DOHH2 (cell line): Measurements from ENCODE around the gene PRKN.

Source experiments
- H3F3A ChIP-seq: fragments of 200-600 bp; sonication (generic), shearing (Covaris generic); 2 replicates; pipeline ENCODE4 v1.6.0; 2016; ENCODE audit warnings: antibody characterized with exemption, mild to moderate bottlenecking; ENCODE audit not compliant: control insufficient read depth, insufficient read depth
- H3K27ac ChIP-seq: fragments of 200-600 bp; sonication (generic); 2 replicates; pipeline ENCODE4 v1.5.1; 2014; ENCODE audit warnings: low read depth, mild to moderate bottlenecking, low read length, moderate library complexity
- H3K27me3 ChIP-seq: fragments of 200-600 bp; sonication (generic); 2 replicates; pipeline ENCODE4 v1.6.1; 2014; ENCODE audit warnings: mild to moderate bottlenecking, low read length, mixed read lengths; ENCODE audit not compliant: control insufficient read depth
- H3K36me3 ChIP-seq: fragments of 200-600 bp; sonication (generic); 2 replicates; pipeline ENCODE4 v1.6.1; 2014; ENCODE audit warnings: mild to moderate bottlenecking, low read length, moderate library complexity, mixed read lengths; ENCODE audit not compliant: control insufficient read depth
- H3K4me1 ChIP-seq: fragments of 200-600 bp; sonication (generic); 2 replicates; pipeline ENCODE4 v1.6.1; 2014; ENCODE audit warnings: mild to moderate bottlenecking, low read length, mixed read lengths; ENCODE audit not compliant: control insufficient read depth
- H3K4me2 ChIP-seq: fragments of 200-600 bp; sonication (generic); 2 replicates; pipeline ENCODE4 v1.6.0; 2014; ENCODE audit warnings: mild to moderate bottlenecking, low read length, moderate library complexity
- H3K4me3 ChIP-seq: fragments of 200-600 bp; sonication (generic); 2 replicates; pipeline ENCODE4 v1.5.1; 2014; ENCODE audit warnings: mild to moderate bottlenecking, low read length, mixed read lengths
- H3K79me2 ChIP-seq: fragments of 200-600 bp; sonication (generic); 2 replicates; pipeline ENCODE4 v1.6.1; 2014; ENCODE audit warnings: mild to moderate bottlenecking, low read length, mixed read lengths; ENCODE audit not compliant: control insufficient read depth
- H3K9me2 ChIP-seq: fragments of 200-600 bp; sonication (generic); replicated peaks from 2 replicates; pipeline ENCODE4 v1.6.1; 2014; ENCODE audit warnings: mild to moderate bottlenecking, low read length, mixed read lengths; ENCODE audit not compliant: control insufficient read depth
- H3K9me3 ChIP-seq: fragments of 200-600 bp; sonication (generic); 2 replicates; pipeline ENCODE4 v1.6.1; 2014; ENCODE audit warnings: antibody characterized with exemption, low read length, mixed read lengths; ENCODE audit not compliant: control insufficient read depth, insufficient read depth
- H4K20me1 ChIP-seq: fragments of 200-600 bp; sonication (generic); 2 replicates; pipeline ENCODE4 v1.6.0; 2014; ENCODE audit warnings: low read depth, mild to moderate bottlenecking, antibody characterized with exemption, low read length, moderate library complexity; ENCODE audit not compliant: control insufficient read depth, insufficient read depth
- EZH2phosphoT487 ChIP-seq: fragments of 200-600 bp; sonication (generic); IDR thresholded peaks from 2 replicates; pipeline ENCODE4 v1.6.1; 2017; ENCODE audit warnings: borderline replicate concordance, mild to moderate bottlenecking, antibody characterized with exemption, low read length, moderate library complexity, mixed read lengths
- TF ChIP-seq, protein P1 (sequence below): fragments of 200-600 bp; sonication (generic); IDR thresholded peaks from one replicate; pipeline ENCODE4 v1.5.1; 2014; ENCODE audit warnings: antibody characterized with exemption, mild to moderate bottlenecking, low read depth, low read length; ENCODE audit not compliant: poor library complexity, severe bottlenecking

PRKN gene

GRCh38 chr6:162471842-162472241 is 255.7 kb downstream of the PRKN start:
- Histone ChIP-seq H3K9me3 (no peaks in the 10 kb centered on the region), H3F3A (no peaks in the 10 kb centered on the region), H3K4me1 (no peaks in the 10 kb centered on the region), H4K20me1 (no peaks in the 10 kb centered on the region), H3K27me3 (no peaks in the 10 kb centered on the region), H3K4me2 (no peak overlapping the region), H3K79me2 (no peaks in the 10 kb centered on the region), H3K27ac (no peak overlapping the region), H3K9me2 (no peaks in the 10 kb centered on the region), H3K4me3 (no peak overlapping the region), H3K36me3 (no peaks in the 10 kb centered on the region)
- TF ChIP-seq, protein P1, sequence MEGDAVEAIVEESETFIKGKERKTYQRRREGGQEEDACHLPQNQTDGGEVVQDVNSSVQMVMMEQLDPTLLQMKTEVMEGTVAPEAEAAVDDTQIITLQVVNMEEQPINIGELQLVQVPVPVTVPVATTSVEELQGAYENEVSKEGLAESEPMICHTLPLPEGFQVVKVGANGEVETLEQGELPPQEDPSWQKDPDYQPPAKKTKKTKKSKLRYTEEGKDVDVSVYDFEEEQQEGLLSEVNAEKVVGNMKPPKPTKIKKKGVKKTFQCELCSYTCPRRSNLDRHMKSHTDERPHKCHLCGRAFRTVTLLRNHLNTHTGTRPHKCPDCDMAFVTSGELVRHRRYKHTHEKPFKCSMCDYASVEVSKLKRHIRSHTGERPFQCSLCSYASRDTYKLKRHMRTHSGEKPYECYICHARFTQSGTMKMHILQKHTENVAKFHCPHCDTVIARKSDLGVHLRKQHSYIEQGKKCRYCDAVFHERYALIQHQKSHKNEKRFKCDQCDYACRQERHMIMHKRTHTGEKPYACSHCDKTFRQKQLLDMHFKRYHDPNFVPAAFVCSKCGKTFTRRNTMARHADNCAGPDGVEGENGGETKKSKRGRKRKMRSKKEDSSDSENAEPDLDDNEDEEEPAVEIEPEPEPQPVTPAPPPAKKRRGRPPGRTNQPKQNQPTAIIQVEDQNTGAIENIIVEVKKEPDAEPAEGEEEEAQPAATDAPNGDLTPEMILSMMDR: no peak
- TF ChIP-seq EZH2phosphoT487: no peak

DNA sequence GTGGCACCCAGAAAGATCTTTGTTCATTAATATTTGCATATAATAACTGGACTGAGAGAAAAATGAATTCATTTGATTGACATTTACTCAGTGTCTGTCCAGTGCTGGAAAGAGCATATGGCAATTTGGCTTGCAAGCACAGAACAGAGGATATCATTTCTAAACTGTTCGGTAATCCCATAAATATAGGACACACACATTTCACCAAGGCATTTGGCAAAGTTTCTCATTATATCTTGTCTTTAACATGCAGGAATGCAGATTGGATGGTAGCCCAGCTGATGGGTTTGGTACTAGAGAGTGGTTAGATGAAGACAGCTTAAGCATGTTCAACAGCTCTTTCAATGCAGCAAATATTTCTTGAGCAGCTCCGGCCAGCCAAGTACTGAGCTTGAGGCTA is 259.2 kb downstream of the PRKN start:
- H3K36me3 ChIP-seq: no peaks in the 10 kb centered on the region
- no peak overlapping the region for H3K27ac ChIP-seq
- no peak overlapping the region for H3K4me3 ChIP-seq
- H3K9me3 ChIP-seq: no peaks in the 10 kb centered on the region
- no peaks in the 10 kb centered on the region for H3K79me2 ChIP-seq
- H3F3A ChIP-seq: no peaks in the 10 kb centered on the region
- no peak for TF ChIP-seq EZH2phosphoT487
- TF ChIP-seq, protein P1: no peak
- H3K27me3 ChIP-seq: no peaks in the 10 kb centered on the region
- no peaks in the 10 kb centered on the region for H3K9me2 ChIP-seq
- H3K4me2 ChIP-seq: no peak overlapping the region
- H4K20me1 ChIP-seq: no peaks in the 10 kb centered on the region
- no peaks in the 10 kb centered on the region for H3K4me1 ChIP-seq

GRCh38 chr6:162467679-162468078 is 259.9 kb downstream of the PRKN start:
- Histone ChIP-seq H3K79me2 (no peaks in the 10 kb centered on the region), H3K27me3 (no peaks in the 10 kb centered on the region), H3K36me3 (no peaks in the 10 kb centered on the region), H3K4me1 (no peaks in the 10 kb centered on the region), H3K27ac (no peak overlapping the region), H3K9me2 (no peaks in the 10 kb centered on the region), H3K9me3 (no peaks in the 10 kb centered on the region), H4K20me1 (no peaks in the 10 kb centered on the region), H3F3A (no peaks in the 10 kb centered on the region), H3K4me3 (no peak overlapping the region), H3K4me2 (no peak overlapping the region)
- TF ChIP-seq EZH2phosphoT487: no peak
- TF ChIP-seq, protein P1: no peak

- Histone ChIP-seq H3K9me3 (no peaks in the 10 kb centered on the region), H3K4me3 (no peak overlapping the region), H3K4me1 (no peaks in the 10 kb centered on the region), H3K36me3 (no peaks in the 10 kb centered on the region), H3K9me2 (no peaks in the 10 kb centered on the region), H4K20me1 (no peaks in the 10 kb centered on the region), H3K4me2 (no peak overlapping the region), H3K27me3 (no peaks in the 10 kb centered on the region), H3K27ac (no peak overlapping the region), H3K79me2 (no peaks in the 10 kb centered on the region), H3F3A (no peaks in the 10 kb centered on the region)
- TF ChIP-seq EZH2phosphoT487: no peak
- TF ChIP-seq, protein P1: no peak
Measured at GRCh38 chr6:162463576-162463975, 264.0 kb downstream of the PRKN start.
